Measurements from ENCODE around the gene ZNRD2. TPM values are rescaled to one million over a fixed set of nuclear protein-coding genes. Genes with fewer than 3 reads are reported as not detected.

Gene ZNRD2
- total RNA-seq, 1 experiment from 2014 or later: 57.0 TPM

DNA sequence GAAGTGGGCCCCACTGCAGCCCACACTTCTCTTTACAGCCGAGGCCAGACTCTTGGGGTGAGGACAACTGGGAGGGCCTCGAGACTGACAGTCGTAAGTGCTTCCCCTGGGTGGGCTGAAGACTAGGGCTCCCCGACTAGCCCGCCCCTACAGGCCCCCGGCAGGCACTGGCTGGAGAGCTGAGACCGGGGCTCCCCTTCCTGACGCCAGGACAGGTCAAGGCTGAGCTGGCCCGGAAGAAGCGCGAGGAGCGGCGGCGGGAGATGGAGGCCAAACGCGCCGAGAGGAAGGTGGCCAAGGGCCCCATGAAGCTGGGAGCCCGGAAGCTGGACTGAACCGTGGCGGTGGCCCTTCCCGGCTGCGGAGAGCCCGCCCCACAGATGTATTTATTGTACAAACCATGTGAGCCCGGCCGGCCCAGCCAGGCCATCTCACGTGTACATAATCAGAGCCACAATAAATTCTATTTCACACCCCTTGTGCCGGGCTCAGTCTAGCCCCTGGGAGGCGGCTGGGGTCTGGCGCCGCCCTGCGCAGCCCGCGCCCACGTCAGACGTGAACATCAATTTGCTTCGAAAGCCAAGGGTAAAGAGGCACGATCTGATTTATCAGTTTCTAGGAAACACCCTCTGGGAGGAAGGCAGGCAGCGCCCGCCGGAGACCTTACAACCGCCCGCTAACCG is 31.9 kb upstream of the ZNRD2 start:
- DNase-seq (ENCODE audit: low spot score): no peak

- no peak for DNase-seq (ENCODE audit: low spot score)
Observed at GRCh38 chr11:65538915-65539743, 31.1 kb upstream of the ZNRD2 start.

GRCh38 chr11:65539744-65540289 is 30.5 kb upstream of the ZNRD2 start:
- DNase-seq (ENCODE audit: low spot score): no peak

GRCh38 chr11:65540290-65541092 is 29.8 kb upstream of the ZNRD2 start:
- peak; percentile 49 for DNase-seq (ENCODE audit: low spot score)

GRCh38 chr11:65541093-65541982 is 28.9 kb upstream of the ZNRD2 start:
- DNase-seq (ENCODE audit: low spot score): no peak

- no peak for DNase-seq (ENCODE audit: low spot score)
Observed at GRCh38 chr11:65542738-65543390, 27.4 kb upstream of the ZNRD2 start.

DNA sequence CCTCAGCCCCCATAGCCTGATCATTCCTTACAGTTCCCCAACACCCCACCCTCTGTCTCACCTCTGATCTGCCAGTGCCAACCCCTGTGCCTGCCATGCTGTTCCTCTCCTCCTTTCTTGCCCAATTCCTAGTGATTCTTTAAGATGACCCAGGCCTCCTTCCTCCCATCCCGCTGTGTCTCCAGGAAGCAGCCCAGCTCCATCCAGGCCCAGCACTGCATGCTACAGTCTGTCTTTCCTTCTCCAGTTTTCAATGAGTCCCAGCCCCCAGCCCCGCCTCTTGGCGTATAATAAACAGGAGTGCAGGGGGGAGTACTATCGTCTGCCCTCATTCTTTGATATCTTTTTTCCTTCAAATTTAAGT is 24.4 kb upstream of the ZNRD2 start:
- DNase-seq (ENCODE audit: low spot score): no peak

GRCh38 chr11:65546217-65546958 is 23.9 kb upstream of the ZNRD2 start:
- no peak for DNase-seq (ENCODE audit: low spot score)

DNA sequence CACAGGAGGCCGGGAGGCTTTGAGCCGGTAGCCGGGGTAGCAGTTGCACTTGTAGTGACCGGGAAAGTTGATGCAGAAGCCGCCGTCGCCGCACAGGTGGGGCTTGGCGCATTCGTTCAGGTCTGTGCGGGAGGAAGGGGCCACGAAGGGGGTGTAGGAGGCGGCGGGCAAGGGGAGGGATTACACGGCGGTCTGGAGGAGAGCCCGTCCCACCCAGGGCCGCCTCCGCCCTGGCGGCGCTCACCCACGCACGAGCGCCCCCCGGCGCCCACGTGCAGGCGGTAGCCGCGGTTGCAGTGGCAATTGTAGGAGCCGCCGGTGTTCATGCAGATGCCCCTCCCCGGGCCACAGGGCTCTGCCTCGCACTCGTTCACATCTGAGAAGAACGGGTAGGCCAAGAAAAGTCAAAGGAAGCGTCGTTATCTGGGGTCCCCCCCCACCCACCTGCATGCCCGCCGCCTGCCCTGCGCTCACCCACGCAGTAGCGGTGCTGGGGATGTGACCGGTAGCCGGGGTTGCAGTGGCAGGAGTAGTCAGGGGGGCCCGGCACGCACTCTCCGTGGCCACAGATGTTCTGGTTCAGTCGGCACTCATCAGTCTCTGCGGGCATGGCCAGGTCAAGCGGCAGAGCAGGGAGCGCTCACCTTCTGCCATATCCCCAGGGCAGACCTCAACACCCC is 22.7 kb upstream of the ZNRD2 start:
- DNase-seq (ENCODE audit: low spot score): no peak

GRCh38 chr11:65548395-65548794 is 21.9 kb upstream of the ZNRD2 start:
- DNase-seq (ENCODE audit: low spot score): no peak

DNA sequence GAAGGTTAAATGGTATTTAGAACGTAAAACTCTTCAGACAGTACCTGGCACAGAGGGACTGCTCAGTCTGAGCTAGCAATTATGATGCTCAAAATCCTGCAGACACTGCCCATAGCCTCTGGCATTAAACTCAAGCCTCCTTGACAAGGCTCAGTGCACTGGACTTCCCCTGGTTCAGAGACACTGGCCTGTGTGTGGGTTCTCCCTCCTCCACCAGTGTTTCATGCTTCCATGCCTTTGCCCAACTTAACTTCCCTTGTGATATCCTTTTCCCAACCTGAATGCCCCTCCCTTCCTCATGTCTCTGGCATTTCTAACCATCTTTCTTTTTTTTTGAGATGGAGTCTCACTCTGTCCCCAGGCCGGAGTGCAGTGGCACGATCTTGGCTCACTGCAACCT is 21.2 kb upstream of the ZNRD2 start:
- no peak for DNase-seq (ENCODE audit: low spot score)

- peak; percentile 48 for DNase-seq (ENCODE audit: low spot score)
Observed at GRCh38 chr11:65551572-65552387, 18.5 kb upstream of the ZNRD2 start.

DNA sequence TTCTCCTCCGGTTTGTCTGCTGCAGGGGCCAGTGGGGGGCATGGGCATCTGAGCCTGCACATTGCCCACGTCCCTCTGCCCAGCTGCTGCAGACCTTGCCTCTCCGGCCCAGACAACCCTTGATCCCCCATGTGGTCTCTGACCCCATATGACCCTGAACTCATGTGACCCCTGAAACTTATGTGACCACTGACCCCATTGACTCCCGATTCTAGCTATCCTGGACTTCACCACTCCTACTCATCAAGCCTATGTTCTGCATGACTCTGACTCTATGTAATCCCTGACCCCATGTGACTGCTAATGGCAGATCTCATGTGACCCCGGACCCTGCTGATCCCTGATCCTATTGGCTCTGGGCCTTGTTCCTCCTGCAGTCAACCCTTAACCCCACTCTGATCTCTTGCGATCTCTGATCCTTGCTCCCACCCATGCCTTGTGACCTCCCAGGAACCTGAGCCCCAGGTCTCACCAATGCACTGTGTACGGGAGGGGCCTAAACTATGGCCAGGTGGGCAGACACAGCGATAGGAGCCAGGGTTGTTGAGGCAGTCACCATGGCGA is 17.8 kb upstream of the ZNRD2 start:
- DNase-seq (ENCODE audit: low spot score): no peak

DNA sequence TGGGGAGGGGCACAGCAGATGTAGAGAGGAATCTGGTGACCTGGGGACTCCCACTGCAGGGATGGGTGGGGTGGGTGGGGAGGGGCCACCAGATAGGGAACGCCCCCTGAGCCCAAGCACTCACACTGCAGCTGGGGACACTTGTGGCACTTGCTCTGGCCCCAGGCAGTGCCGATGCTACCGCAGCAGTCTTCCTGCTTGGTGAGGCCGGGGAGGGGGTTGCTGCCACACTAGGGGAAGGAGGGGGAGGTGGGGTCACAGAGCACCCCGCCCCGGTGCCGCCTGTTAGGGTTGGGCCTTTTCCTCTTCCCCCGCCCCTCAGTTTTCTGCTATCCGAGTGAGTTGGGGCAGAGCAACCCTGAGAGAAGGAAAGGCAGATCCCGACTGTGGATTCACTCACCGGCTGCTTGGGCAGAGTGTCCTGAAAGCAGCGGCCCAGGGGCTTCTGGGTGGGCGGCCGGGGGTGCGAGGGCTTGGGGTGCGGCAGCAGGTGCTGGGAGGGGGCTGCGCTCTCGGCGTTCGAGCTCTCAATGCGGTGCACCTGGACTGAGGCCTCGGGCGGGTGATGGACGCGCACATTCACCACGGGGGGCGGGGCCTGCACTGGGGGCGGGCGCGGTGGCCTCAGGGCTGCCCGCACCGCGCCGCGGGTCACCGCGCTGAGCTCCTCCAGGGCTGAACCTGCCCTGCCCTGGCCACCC is 16.8 kb upstream of the ZNRD2 start:
- DNase-seq (ENCODE audit: low spot score): no peak

DNA sequence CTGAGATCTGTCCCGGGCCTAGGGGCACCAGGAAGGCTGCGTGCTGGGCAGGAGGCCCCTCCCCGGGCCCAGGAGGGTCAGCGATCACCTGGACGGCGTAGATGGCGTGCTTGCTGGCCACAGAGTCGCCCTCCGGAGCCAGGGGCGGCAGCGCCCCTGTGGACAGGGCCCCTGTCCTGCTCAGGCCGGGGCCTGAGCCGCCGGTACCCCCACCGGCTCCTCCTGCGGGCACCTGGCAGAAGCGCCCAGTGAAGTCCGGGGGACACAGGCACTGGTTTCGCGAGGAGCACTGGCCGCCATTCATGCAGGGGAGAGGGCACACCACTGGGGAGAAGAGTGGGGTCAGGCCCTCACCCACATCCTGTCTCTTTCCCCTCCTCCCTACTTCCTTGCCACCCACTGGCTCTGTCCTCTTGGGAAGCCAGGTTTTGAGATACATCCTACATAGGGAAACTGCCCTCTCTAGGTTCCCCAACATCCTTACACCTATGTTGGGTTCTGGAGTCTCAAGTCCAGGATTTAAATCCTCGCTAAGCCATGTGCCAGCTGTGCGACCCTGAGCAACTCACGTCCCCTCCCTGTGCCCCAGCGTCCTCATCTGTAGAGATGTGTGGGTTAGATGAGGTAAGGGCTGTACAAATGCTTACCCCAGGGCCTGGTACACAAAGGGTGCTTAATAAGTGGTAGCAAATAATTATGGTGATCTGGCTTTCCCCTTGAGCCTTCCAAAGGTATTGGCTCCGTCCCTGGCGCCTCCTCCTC is 16.0 kb upstream of the ZNRD2 start:
- no peak for DNase-seq (ENCODE audit: low spot score)

- DNase-seq (ENCODE audit: low spot score): no peak
Observed at GRCh38 chr11:65554842-65555430, 15.3 kb upstream of the ZNRD2 start.

Measured in A172 (cell line).